HepG2 (cell line): ENCODE data around the gene GSTM2. TPM values are rescaled to one million over a fixed set of nuclear protein-coding genes. Genes with fewer than 3 reads are reported as not detected.
A peak's percentile ranks its signal among the peaks of the same experiment; 100 is the strongest.

Experiments
- ATF7-NPFF ChIP-seq: sonication (generic); formaldehyde crosslinking; IDR thresholded peaks from 2 replicates; pipeline ENCODE4 v1.8.1; 2023; ENCODE audit warnings: mild to moderate bottlenecking, low read depth, missing genetic modification reagents, moderate library complexity
- FOXK1 ChIP-seq: sonication (generic); formaldehyde crosslinking; IDR thresholded peaks from 2 replicates; pipeline ENCODE4 v1.4.0; 2020; ENCODE audit warnings: low read depth, missing genetic modification reagents, borderline replicate concordance
- GABPB1 ChIP-seq: IDR thresholded peaks from 2 replicates; pipeline ENCODE4 v1.6.1; 2016; ENCODE audit warnings: mild to moderate bottlenecking, missing genetic modification reagents, moderate library complexity, missing compliant biosample characterization
- HDAC1 ChIP-seq: sonication (generic); formaldehyde crosslinking; IDR thresholded peaks from 2 replicates; pipeline ENCODE4 v1.5.1; 2020; ENCODE audit warnings: mild to moderate bottlenecking, missing genetic modification reagents
- HOXA3 ChIP-seq: sonication (generic); formaldehyde crosslinking; IDR thresholded peaks from 2 replicates; pipeline ENCODE4 v1.5.0; 2020; ENCODE audit warnings: missing genetic modification reagents
- ISX ChIP-seq: sonication (generic); formaldehyde crosslinking; conservative IDR thresholded peaks from 2 replicates; pipeline ENCODE4 v1.5.0; 2020; ENCODE audit warnings: missing genetic modification reagents
- LCORL ChIP-seq, 2 experiments: fragments of 450-650 bp in 1 of 2; sonication (generic) in 1 of 2; formaldehyde crosslinking in 1 of 2; IDR thresholded peaks; 2 replicates each; pipeline versions ENCODE4 v1.5.0 to v1.6.1; 2017 to 2020; ENCODE audit warnings: antibody characterized with exemption in 1 of 2, missing genetic modification reagents in 1 of 2
- RXRA ChIP-seq: sonication (generic); formaldehyde crosslinking; IDR thresholded peaks from 2 replicates; pipeline ENCODE4 v1.5.1; 2020; ENCODE audit warnings: missing genetic modification reagents
- SALL1 ChIP-seq: sonication (generic); formaldehyde crosslinking; IDR thresholded peaks from 2 replicates; pipeline ENCODE4 v1.8.0; 2022; ENCODE audit warnings: mild to moderate bottlenecking, missing genetic modification reagents
- SALL2 ChIP-seq: sonication (generic); formaldehyde crosslinking; IDR thresholded peaks from 2 replicates; pipeline ENCODE4 v1.8.1; 2023; ENCODE audit warnings: mild to moderate bottlenecking, missing genetic modification reagents, inconsistent platforms
- THAP11 ChIP-seq: IDR thresholded peaks from 2 replicates; pipeline ENCODE4 v1.6.1; 2016; ENCODE audit warnings: missing biosample characterization, missing genetic modification reagents
- ZNF180 ChIP-seq: sonication (generic); formaldehyde crosslinking; IDR thresholded peaks from 2 replicates; pipeline ENCODE4 v1.4.0; 2020; ENCODE audit warnings: low read depth, missing genetic modification reagents, borderline replicate concordance
- ZNF446 ChIP-seq: sonication (generic); formaldehyde crosslinking; IDR thresholded peaks from 2 replicates; pipeline ENCODE4 v1.5.0; 2020; ENCODE audit warnings: mild to moderate bottlenecking, missing genetic modification reagents
- ZNF512B ChIP-seq: sonication (generic); formaldehyde crosslinking; IDR thresholded peaks from 2 replicates; pipeline ENCODE4 v1.5.1; 2020; ENCODE audit warnings: missing genetic modification reagents, mild to moderate bottlenecking, borderline replicate concordance
- ZSCAN21 ChIP-seq: sonication (generic); formaldehyde crosslinking; IDR thresholded peaks from 2 replicates; pipeline ENCODE4 v1.8.0; 2022; ENCODE audit warnings: mild to moderate bottlenecking, missing genetic modification reagents, moderate library complexity, borderline replicate concordance
- polyA plus RNA-seq, 8 experiments: library from polyadenylated mRNA; depleted of rRNA in 3 of 8; stranded (reverse) in 7 of 8; unstranded in 1 of 8; fragments of >200 nt; fragmentation: Illumina TruSeq in 4 of 8; extraction: Trizol in 4 of 8; gene quantifications; 2 replicates each; pipeline versions ENCODE4 v1.2.1 to v1.2.3, GENCODE V29; 2011 to 2016; ENCODE audit warnings: low read depth in 4 of 8, missing spikeins in 1 of 8, mixed read lengths in 1 of 8; ENCODE audit not compliant: insufficient read depth in 1 of 8
- total RNA-seq, 5 experiments: library from RNA; depleted of rRNA; stranded (reverse); fragments of >200 nt; fragmentation: Illumina TruSeq; extraction: Trizol; gene quantifications; 2 replicates each; pipeline ENCODE4 v1.2.3, GENCODE V29; 2016; ENCODE audit warnings: low read depth in 1 of 5
- TF ChIP-seq, protein P1 (sequence below): sonication (generic); formaldehyde crosslinking; IDR thresholded peaks from 2 replicates; pipeline ENCODE4 v1.5.0; 2020; ENCODE audit warnings: mild to moderate bottlenecking, missing genetic modification reagents, moderate library complexity
- TF ChIP-seq, protein P2 (sequence below): sonication (generic); formaldehyde crosslinking; IDR thresholded peaks from 2 replicates; pipeline ENCODE4 v1.5.1; 2020; ENCODE audit warnings: missing genetic modification reagents, mild to moderate bottlenecking, borderline replicate concordance
- TF ChIP-seq, protein P3 (sequence below): sonication (generic); formaldehyde crosslinking; IDR thresholded peaks from 2 replicates; pipeline ENCODE4 v1.5.0; 2020; ENCODE audit warnings: mild to moderate bottlenecking, missing genetic modification reagents

Gene GSTM2
- total and polyA plus RNA-seq, 2 of the 13 experiments (the other 11 are each of a cell fraction or from before 2014, with no cell fraction given) = 7.0 to 15.0 TPM

- TF ChIP-seq, protein P1, sequence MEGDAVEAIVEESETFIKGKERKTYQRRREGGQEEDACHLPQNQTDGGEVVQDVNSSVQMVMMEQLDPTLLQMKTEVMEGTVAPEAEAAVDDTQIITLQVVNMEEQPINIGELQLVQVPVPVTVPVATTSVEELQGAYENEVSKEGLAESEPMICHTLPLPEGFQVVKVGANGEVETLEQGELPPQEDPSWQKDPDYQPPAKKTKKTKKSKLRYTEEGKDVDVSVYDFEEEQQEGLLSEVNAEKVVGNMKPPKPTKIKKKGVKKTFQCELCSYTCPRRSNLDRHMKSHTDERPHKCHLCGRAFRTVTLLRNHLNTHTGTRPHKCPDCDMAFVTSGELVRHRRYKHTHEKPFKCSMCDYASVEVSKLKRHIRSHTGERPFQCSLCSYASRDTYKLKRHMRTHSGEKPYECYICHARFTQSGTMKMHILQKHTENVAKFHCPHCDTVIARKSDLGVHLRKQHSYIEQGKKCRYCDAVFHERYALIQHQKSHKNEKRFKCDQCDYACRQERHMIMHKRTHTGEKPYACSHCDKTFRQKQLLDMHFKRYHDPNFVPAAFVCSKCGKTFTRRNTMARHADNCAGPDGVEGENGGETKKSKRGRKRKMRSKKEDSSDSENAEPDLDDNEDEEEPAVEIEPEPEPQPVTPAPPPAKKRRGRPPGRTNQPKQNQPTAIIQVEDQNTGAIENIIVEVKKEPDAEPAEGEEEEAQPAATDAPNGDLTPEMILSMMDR = no peak
- TF ChIP-seq HDAC1 (CRISPR knock-in tag) = peak; percentile 82; the same call in 1 of the 2 replicates
- no peak for TF ChIP-seq ZNF180
- no peak for TF ChIP-seq LCORL (IDR thresholded peaks at IDR 0.05)
- TF ChIP-seq LCORL (CRISPR knock-in tag; IDR thresholded peaks at IDR 0.05) = 0 out of 2 replicates have a peak, but pooled peaks have one; percentile 53
- 0 out of 2 replicates have a peak, but pooled peaks have one; percentile 23 for TF ChIP-seq ZNF512B (CRISPR knock-in tag)
- TF ChIP-seq GABPB1 (CRISPR knock-in tag) = peak; percentile 76
- TF ChIP-seq SALL2 (CRISPR knock-in tag) = peak; percentile 82; the same call in 1 of the 2 replicates
- TF ChIP-seq ZSCAN21 (CRISPR knock-in tag) = 0 out of 2 replicates have a peak, but pooled peaks have one; percentile 64
- TF ChIP-seq, protein P2, sequence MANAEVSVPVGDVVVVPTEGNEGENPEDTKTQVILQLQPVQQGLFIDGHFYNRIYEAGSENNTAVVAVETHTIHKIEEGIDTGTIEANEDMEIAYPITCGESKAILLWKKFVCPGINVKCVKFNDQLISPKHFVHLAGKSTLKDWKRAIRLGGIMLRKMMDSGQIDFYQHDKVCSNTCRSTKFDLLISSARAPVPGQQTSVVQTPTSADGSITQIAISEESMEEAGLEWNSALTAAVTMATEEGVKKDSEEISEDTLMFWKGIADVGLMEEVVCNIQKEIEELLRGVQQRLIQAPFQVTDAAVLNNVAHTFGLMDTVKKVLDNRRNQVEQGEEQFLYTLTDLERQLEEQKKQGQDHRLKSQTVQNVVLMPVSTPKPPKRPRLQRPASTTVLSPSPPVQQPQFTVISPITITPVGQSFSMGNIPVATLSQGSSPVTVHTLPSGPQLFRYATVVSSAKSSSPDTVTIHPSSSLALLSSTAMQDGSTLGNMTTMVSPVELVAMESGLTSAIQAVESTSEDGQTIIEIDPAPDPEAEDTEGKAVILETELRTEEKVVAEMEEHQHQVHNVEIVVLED (CRISPR knock-in tag) = peak; percentile 11; the same call in 1 of the 2 replicates
- peak; percentile 91 for TF ChIP-seq RXRA (CRISPR knock-in tag)
- 0 out of 2 replicates have a peak, but pooled peaks have one; percentile 68 for TF ChIP-seq ISX
- 0 out of 2 replicates have a peak, but pooled peaks have one; percentile 46 for TF ChIP-seq THAP11 (CRISPR knock-in tag)
- no peak for TF ChIP-seq FOXK1
- 0 out of 2 replicates have a peak, but pooled peaks have one; percentile 17 for TF ChIP-seq ZNF446
- TF ChIP-seq ATF7-NPFF (CRISPR knock-in tag) = peak; percentile 4; the same call in 1 of the 2 replicates
- TF ChIP-seq, protein P3, sequence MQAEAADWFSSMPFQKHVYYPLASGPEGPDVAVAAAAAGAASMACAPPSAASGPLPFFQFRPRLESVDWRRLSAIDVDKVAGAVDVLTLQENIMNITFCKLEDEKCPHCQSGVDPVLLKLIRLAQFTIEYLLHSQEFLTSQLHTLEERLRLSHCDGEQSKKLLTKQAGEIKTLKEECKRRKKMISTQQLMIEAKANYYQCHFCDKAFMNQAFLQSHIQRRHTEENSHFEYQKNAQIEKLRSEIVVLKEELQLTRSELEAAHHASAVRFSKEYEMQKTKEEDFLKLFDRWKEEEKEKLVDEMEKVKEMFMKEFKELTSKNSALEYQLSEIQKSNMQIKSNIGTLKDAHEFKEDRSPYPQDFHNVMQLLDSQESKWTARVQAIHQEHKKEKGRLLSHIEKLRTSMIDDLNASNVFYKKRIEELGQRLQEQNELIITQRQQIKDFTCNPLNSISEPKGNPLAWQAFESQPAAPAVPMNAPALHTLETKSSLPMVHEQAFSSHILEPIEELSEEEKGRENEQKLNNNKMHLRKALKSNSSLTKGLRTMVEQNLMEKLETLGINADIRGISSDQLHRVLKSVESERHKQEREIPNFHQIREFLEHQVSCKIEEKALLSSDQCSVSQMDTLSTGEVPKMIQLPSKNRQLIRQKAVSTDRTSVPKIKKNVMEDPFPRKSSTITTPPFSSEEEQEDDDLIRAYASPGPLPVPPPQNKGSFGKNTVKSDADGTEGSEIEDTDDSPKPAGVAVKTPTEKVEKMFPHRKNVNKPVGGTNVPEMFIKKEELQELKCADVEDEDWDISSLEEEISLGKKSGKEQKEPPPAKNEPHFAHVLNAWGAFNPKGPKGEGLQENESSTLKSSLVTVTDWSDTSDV (CRISPR knock-in tag) = 0 out of 2 replicates have a peak, but pooled peaks have one; percentile 64
- TF ChIP-seq HOXA3 (CRISPR knock-in tag) = peak; percentile 70
- TF ChIP-seq SALL1 (CRISPR knock-in tag) = peak; percentile 74
Observed at GRCh38 chr1:109619576-109620400, 48.1 kb upstream of the GSTM2 start, which contains the start of the genes AMPD2 and GNAT2 (continued).
